K562 (cell line): ENCODE measurements around the gene DCAF8. TPM values are rescaled to one million over a fixed set of nuclear protein-coding genes. Genes with fewer than 3 reads are reported as not detected.

Source experiments
- ATAC-seq: fragments of 200-7000 bp; cut with Tn5 transposase; 3 replicates; pipeline ENCODE4 v1.9.1; 2020; ENCODE audit warnings: moderate library complexity
- BruUV-seq: library from RNA; stranded (reverse); fragments of 400-500 nt; replicated peaks from 2 replicates; lab custom pipeline; 2021; lab: Mats Ljungman, UMichigan
- CTCF ChIA-PET: fragments of 300-600 bp; formaldehyde crosslinking; extraction: SDS; loops from one replicate; lab custom pipeline; 2021; ENCODE audit warnings: low intra/inter-chr PET ratio; lab: Yijun Ruan, JAX
- POLR2A ChIA-PET: fragments of 300-600, 350-650 bp; sonication (Branson Sonifier 250); formaldehyde crosslinking; extraction: SDS; loops from one replicate; lab custom pipeline; 2021; ENCODE audit warnings: antibody characterized with exemption, inconsistent platforms; lab: Yijun Ruan, JAX
- DNase-seq, 4 experiments: peaks; one replicate each; pipeline versions ENCODE4 v3.0.0 to v3.0.0-alpha.2; 2011 to 2018; ENCODE audit warnings: low spot score in 3 of 4, mixed read lengths in 3 of 4; ENCODE audit errors: extremely low read depth in 1 of 4
- FAIRE-seq: peaks from 2 replicates; lab custom pipeline; 2011; peaks lifted over from hg19 to GRCh38; lab: Jason Lieb, UNC
- H2AFZ ChIP-seq: 2 replicates; pipeline ENCODE4 v1.6.0; 2011; ENCODE audit warnings: low read depth, low read length, control low read depth, inconsistent platforms
- H3K27ac ChIP-seq: fragments of 200-600 bp; 3 replicates; pipeline ENCODE4 v1.8.0; 2011; ENCODE audit warnings: low read depth, mild to moderate bottlenecking, control low read depth, inconsistent platforms, low read length, moderate library complexity, mixed read lengths; ENCODE audit errors: extremely low read depth
- H3K27me3 ChIP-seq, 2 experiments: fragments of 300-600 bp in 1 of 2; 2 replicates in 1 of 2; 3 replicates in 1 of 2; pipeline versions ENCODE4 v1.6.0 to v1.8.0; 2011; ENCODE audit warnings: inconsistent platforms in 2 of 2, low read length in 2 of 2, mild to moderate bottlenecking in 1 of 2, mixed read lengths in 1 of 2, moderate library complexity in 1 of 2; ENCODE audit not compliant: control insufficient read depth in 2 of 2, insufficient read depth in 2 of 2
- H3K36me3 ChIP-seq: fragments of 300-600 bp; 3 replicates; pipeline ENCODE4 v1.8.0; 2011; ENCODE audit warnings: mild to moderate bottlenecking, low read length, inconsistent platforms; ENCODE audit not compliant: control insufficient read depth, insufficient read depth
- H3K4me1 ChIP-seq, 2 experiments: fragments of 200-600 bp in 1 of 2; replicated peaks in 1 of 2; 2 replicates in 1 of 2; 3 replicates in 1 of 2; pipeline versions ENCODE4 v1.5.1 to v1.8.0; 2011; ENCODE audit warnings: inconsistent platforms in 2 of 2, low read length in 2 of 2, mild to moderate bottlenecking in 1 of 2, mixed read lengths in 1 of 2, moderate library complexity in 1 of 2; ENCODE audit not compliant: control insufficient read depth in 2 of 2, insufficient read depth in 2 of 2
- H3K4me2 ChIP-seq: 2 replicates; pipeline ENCODE4 v1.6.1; 2011; ENCODE audit warnings: low read length, control low read depth, inconsistent platforms, mixed read lengths; ENCODE audit not compliant: insufficient read depth
- H3K4me3 ChIP-seq: fragments of 200-600 bp; sonication (generic), shearing (Covaris generic); 2 replicates; pipeline ENCODE4 v1.5.1; 2016; ENCODE audit warnings: control low read depth, inconsistent platforms
- H3K79me2 ChIP-seq: fragments of 200-600 bp; 3 replicates; pipeline ENCODE4 v1.8.0; 2011; ENCODE audit warnings: low read length, inconsistent platforms; ENCODE audit not compliant: control insufficient read depth, insufficient read depth
- H3K9ac ChIP-seq, 2 experiments: 2 replicates each; pipeline versions ENCODE4 v1.6.0 to v1.6.1; 2011; ENCODE audit warnings: low read depth in 2 of 2, low read length in 2 of 2, control low read depth in 1 of 2, inconsistent platforms in 1 of 2, mild to moderate bottlenecking in 1 of 2, mixed read lengths in 1 of 2; ENCODE audit not compliant: insufficient read depth in 1 of 2
- H3K9me1 ChIP-seq: one replicate; pipeline ENCODE4 v1.6.0; 2011; ENCODE audit warnings: inconsistent platforms, mild to moderate bottlenecking, low read length, moderate library complexity; ENCODE audit not compliant: control insufficient read depth, insufficient read depth
- H3K9me3 ChIP-seq: replicated peaks from 2 replicates; pipeline ENCODE4 v1.5.1; 2011; ENCODE audit warnings: low read depth, low read length, inconsistent platforms; ENCODE audit not compliant: control insufficient read depth, insufficient read depth
- H4K20me1 ChIP-seq: replicated peaks from 2 replicates; pipeline ENCODE4 v1.6.1; 2011; ENCODE audit warnings: low read length, inconsistent platforms, mixed read lengths; ENCODE audit not compliant: control insufficient read depth, insufficient read depth
- NCOR1 ChIP-seq: fragments of 450-650 bp; IDR thresholded peaks from 2 replicates; pipeline ENCODE4 v1.6.1; 2016; ENCODE audit warnings: mild to moderate bottlenecking, moderate library complexity
- RHOXF2B ChIP-seq: fragments of 250-450 bp; sonication (Bioruptor Pico); conservative IDR thresholded peaks from 2 replicates; pipeline ENCODE4 v1.5.1; 2021
- SP2 ChIP-seq: IDR thresholded peaks from 2 replicates; pipeline ENCODE4 v1.6.1; 2011; ENCODE audit warnings: mild to moderate bottlenecking, low read depth, low read length, moderate library complexity; ENCODE audit not compliant: poor library complexity, severe bottlenecking; ENCODE audit errors: extremely low read depth
- VEZF1 ChIP-seq: fragments of 200-800 bp; sonication (Bioruptor generic); IDR thresholded peaks from 2 replicates; pipeline ENCODE4 v1.6.1; 2017; ENCODE audit warnings: missing genetic modification characterization, missing compliant biosample characterization
- ZNF324 ChIP-seq: fragments of 250-450 bp; sonication (Bioruptor Pico); IDR thresholded peaks from 2 replicates; pipeline ENCODE4 v1.4.0; 2020; ENCODE audit warnings: mild to moderate bottlenecking
- ZNF354B ChIP-seq: fragments of 250-450 bp; sonication (Bioruptor Pico); IDR thresholded peaks from 2 replicates; pipeline ENCODE4 v1.4.0; 2020
- WGBS: fragments of 100-300 bp; shearing (Covaris generic); methylation state at CpG from one replicate; pipeline ENCODE4 v1.1.6; 2016; ENCODE audit warnings: low coverage, mixed read lengths; ENCODE audit not compliant: insufficient coverage; ENCODE audit errors: missing lambda C conversion rate; 5-methylcytosine and 5-hydroxymethylcytosine counted together
- in situ Hi-C: fragments of 300-500 bp; cut with MboI; formaldehyde crosslinking; loops from 4 replicates; pipeline ENCODE4 v1.15.0; 2018; ENCODE audit warnings: inconsistent platforms, mixed read lengths
- intact Hi-C: fragments of 100-400 bp; cut with micrococcal nuclease; formaldehyde crosslinking; loops from 2 replicates; pipeline ENCODE4 v1.14.2; 2022
- polyA plus RNA-seq, 8 experiments: library from polyadenylated mRNA; depleted of rRNA in 4 of 8; stranded (reverse) in 5 of 8; unstranded in 3 of 8; fragments of >200 nt; fragmentation: Nextera tagmentation in 2 of 8; fragmentation: Illumina TruSeq in 1 of 8; extraction: Ambion mirVana in 2 of 8; extraction: Trizol in 1 of 8; gene quantifications; 2 replicates each; pipeline versions ENCODE4 v1.2.1 to v1.2.3, GENCODE V29; 2011 to 2014; ENCODE audit warnings: inconsistent platforms in 1 of 8, missing spikeins in 1 of 8
- total RNA-seq, 7 experiments: library from RNA; depleted of rRNA in 6 of 7; stranded (reverse); fragments of >200 nt in 6 of 7; fragmentation: Illumina TruSeq in 2 of 7; extraction: Trizol in 2 of 7; gene quantifications; 2 replicates each; pipeline versions ENCODE4 v1.2.1 to v1.2.3, GENCODE V29; 2011 to 2021; ENCODE audit warnings: low replicate concordance in 1 of 7
- TF ChIP-seq, protein P1 (sequence below): fragments of 450-650 bp; IDR thresholded peaks from 2 replicates; pipeline ENCODE4 v1.6.1; 2016; ENCODE audit warnings: mild to moderate bottlenecking, moderate library complexity
- TF ChIP-seq, protein P2 (sequence below): sonication (generic); formaldehyde crosslinking; IDR thresholded peaks from 2 replicates; pipeline ENCODE4 v1.9.0; 2022; ENCODE audit warnings: mild to moderate bottlenecking, missing genetic modification reagents

DCAF8 gene
- total and polyA plus RNA-seq, 9 of the 15 experiments (the other 6 are each of a cell fraction or from before 2014, with no cell fraction given), result 11.6 to 149 (median 81.3) TPM

DNA sequence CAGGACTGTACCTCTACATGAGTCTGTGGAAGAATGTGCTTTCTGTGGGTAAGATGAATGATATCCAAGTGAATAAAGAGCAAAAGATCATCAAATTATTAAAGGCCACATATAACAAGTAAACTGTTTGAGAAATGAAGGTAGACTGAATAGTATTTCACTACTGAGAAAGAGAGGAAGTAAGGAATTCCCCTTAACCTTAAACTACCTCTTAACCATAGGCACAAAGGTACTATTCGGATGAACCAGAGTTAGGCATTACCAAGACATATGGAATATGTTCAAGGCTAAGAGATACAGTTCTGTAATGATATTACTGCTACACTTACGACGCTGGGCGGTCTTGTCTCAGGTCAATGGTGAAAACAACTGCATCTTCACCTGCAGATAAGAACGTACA, 25.5 kb downstream of the DCAF8 start:
- H2AFZ ChIP-seq, result no peak overlapping the region
- H3K36me3 ChIP-seq, result peaks cover 93% of the 10 kb centered on the region
- no TSS peak for BruUV-seq
- no peak overlapping the region for H3K4me3 ChIP-seq
- no peaks in the 10 kb centered on the region for H3K9me3 ChIP-seq
- ChIA-PET CTCF (interaction anchor here (0.6 kb wide), 1 partner anchor 36 kb away, joined by 4 read pairs; no protein-coding TSS in a partner anchor), POLR2A (interaction anchor here (0.6 kb wide), 1 partner anchor 933 kb away, joined by 3 read pairs; no protein-coding TSS in a partner anchor)
- ATAC-seq, result no peak
- FAIRE-seq, result no peak
- H3K27me3 ChIP-seq, result no peaks in the 10 kb centered on the region
- no peak overlapping the region for H3K9ac ChIP-seq
- no peaks in the 10 kb centered on the region for H3K9me1 ChIP-seq
- intact Hi-C loops, result no loop called here
- H3K27ac ChIP-seq, result no peak overlapping the region
- H3K79me2 ChIP-seq, result no peaks in the 10 kb centered on the region
- H3K4me1 ChIP-seq, result peaks cover 0 to 3% of the 10 kb centered on the region in 2 experiments; a peak in 1 of 5 replicates
- WGBS, result 88% methylated on average over 5 of the region's 5 CpGs
- 0 out of 2 replicates have a peak, but pooled peaks cover 3% of the 10 kb centered on the region for H4K20me1 ChIP-seq
- in situ Hi-C loops, result no loop called here
- no peak for DNase-seq
- no peak overlapping the region for H3K4me2 ChIP-seq
- no peak for TF ChIP-seq NCOR1
- no peak for TF ChIP-seq VEZF1
- TF ChIP-seq SP2, result no peak
- TF ChIP-seq RHOXF2B (CRISPR knock-in tag), result no peak
- no peak for TF ChIP-seq ZNF324 (CRISPR knock-in tag)
- TF ChIP-seq ZNF354B, result no peak
- TF ChIP-seq, protein P1, sequence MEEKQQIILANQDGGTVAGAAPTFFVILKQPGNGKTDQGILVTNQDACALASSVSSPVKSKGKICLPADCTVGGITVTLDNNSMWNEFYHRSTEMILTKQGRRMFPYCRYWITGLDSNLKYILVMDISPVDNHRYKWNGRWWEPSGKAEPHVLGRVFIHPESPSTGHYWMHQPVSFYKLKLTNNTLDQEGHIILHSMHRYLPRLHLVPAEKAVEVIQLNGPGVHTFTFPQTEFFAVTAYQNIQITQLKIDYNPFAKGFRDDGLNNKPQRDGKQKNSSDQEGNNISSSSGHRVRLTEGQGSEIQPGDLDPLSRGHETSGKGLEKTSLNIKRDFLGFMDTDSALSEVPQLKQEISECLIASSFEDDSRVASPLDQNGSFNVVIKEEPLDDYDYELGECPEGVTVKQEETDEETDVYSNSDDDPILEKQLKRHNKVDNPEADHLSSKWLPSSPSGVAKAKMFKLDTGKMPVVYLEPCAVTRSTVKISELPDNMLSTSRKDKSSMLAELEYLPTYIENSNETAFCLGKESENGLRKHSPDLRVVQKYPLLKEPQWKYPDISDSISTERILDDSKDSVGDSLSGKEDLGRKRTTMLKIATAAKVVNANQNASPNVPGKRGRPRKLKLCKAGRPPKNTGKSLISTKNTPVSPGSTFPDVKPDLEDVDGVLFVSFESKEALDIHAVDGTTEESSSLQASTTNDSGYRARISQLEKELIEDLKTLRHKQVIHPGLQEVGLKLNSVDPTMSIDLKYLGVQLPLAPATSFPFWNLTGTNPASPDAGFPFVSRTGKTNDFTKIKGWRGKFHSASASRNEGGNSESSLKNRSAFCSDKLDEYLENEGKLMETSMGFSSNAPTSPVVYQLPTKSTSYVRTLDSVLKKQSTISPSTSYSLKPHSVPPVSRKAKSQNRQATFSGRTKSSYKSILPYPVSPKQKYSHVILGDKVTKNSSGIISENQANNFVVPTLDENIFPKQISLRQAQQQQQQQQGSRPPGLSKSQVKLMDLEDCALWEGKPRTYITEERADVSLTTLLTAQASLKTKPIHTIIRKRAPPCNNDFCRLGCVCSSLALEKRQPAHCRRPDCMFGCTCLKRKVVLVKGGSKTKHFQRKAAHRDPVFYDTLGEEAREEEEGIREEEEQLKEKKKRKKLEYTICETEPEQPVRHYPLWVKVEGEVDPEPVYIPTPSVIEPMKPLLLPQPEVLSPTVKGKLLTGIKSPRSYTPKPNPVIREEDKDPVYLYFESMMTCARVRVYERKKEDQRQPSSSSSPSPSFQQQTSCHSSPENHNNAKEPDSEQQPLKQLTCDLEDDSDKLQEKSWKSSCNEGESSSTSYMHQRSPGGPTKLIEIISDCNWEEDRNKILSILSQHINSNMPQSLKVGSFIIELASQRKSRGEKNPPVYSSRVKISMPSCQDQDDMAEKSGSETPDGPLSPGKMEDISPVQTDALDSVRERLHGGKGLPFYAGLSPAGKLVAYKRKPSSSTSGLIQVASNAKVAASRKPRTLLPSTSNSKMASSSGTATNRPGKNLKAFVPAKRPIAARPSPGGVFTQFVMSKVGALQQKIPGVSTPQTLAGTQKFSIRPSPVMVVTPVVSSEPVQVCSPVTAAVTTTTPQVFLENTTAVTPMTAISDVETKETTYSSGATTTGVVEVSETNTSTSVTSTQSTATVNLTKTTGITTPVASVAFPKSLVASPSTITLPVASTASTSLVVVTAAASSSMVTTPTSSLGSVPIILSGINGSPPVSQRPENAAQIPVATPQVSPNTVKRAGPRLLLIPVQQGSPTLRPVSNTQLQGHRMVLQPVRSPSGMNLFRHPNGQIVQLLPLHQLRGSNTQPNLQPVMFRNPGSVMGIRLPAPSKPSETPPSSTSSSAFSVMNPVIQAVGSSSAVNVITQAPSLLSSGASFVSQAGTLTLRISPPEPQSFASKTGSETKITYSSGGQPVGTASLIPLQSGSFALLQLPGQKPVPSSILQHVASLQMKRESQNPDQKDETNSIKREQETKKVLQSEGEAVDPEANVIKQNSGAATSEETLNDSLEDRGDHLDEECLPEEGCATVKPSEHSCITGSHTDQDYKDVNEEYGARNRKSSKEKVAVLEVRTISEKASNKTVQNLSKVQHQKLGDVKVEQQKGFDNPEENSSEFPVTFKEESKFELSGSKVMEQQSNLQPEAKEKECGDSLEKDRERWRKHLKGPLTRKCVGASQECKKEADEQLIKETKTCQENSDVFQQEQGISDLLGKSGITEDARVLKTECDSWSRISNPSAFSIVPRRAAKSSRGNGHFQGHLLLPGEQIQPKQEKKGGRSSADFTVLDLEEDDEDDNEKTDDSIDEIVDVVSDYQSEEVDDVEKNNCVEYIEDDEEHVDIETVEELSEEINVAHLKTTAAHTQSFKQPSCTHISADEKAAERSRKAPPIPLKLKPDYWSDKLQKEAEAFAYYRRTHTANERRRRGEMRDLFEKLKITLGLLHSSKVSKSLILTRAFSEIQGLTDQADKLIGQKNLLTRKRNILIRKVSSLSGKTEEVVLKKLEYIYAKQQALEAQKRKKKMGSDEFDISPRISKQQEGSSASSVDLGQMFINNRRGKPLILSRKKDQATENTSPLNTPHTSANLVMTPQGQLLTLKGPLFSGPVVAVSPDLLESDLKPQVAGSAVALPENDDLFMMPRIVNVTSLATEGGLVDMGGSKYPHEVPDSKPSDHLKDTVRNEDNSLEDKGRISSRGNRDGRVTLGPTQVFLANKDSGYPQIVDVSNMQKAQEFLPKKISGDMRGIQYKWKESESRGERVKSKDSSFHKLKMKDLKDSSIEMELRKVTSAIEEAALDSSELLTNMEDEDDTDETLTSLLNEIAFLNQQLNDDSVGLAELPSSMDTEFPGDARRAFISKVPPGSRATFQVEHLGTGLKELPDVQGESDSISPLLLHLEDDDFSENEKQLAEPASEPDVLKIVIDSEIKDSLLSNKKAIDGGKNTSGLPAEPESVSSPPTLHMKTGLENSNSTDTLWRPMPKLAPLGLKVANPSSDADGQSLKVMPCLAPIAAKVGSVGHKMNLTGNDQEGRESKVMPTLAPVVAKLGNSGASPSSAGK, result no peak
- TF ChIP-seq, protein P2, sequence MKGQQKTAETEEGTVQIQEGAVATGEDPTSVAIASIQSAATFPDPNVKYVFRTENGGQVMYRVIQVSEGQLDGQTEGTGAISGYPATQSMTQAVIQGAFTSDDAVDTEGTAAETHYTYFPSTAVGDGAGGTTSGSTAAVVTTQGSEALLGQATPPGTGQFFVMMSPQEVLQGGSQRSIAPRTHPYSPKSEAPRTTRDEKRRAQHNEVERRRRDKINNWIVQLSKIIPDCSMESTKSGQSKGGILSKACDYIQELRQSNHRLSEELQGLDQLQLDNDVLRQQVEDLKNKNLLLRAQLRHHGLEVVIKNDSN (CRISPR knock-in tag), result no peak
